CD4-positive, CD25-positive, alpha-beta regulatory T cell (primary cell): Measurements from ENCODE around the gene SDF2L1. TPM values are rescaled to one million over a fixed set of nuclear protein-coding genes. Genes with fewer than 3 reads are reported as not detected.
"Not testable (repeated sequence)": the region's sequence is repeated elsewhere in the genome, so short reads cannot be mapped to it uniquely, and the experiment has no call there.

Source experiments
- ATAC-seq, 2 donors: fragments of 150-1000 bp; cut with Tn5 transposase; one replicate each; pipeline ENCODE4 v1.10.0; 2021; ENCODE audit warnings: low read depth in 2 of 2, moderate number of reproducible peaks in 2 of 2, moderate library complexity in 1 of 2
- DNase-seq, 3 donors: peaks; one replicate each; pipeline versions ENCODE4 v3.0.0 to v3.0.0-alpha.2; 2012 to 2022; ENCODE audit warnings: mixed read lengths in 1 of 3
- H3K27ac ChIP-seq: one replicate; pipeline ENCODE4 v1.7.0; 2013; ENCODE audit warnings: mild to moderate bottlenecking, low read length; ENCODE audit not compliant: insufficient read depth, poor library complexity, severe bottlenecking
- H3K27me3 ChIP-seq: one replicate; pipeline ENCODE4 v1.7.0; 2013; ENCODE audit warnings: low read length; ENCODE audit not compliant: control insufficient read depth, insufficient read depth
- H3K36me3 ChIP-seq: one replicate; pipeline ENCODE4 v1.7.0; 2013; ENCODE audit warnings: mild to moderate bottlenecking, low read length, moderate library complexity; ENCODE audit not compliant: control insufficient read depth, insufficient read depth
- H3K4me1 ChIP-seq: 2 replicates; pipeline ENCODE4 v1.7.0; 2013; ENCODE audit warnings: mild to moderate bottlenecking, low read length; ENCODE audit not compliant: insufficient read depth, control insufficient read depth, poor library complexity, severe bottlenecking
- H3K4me3 ChIP-seq: one replicate; pipeline ENCODE4 v1.7.0; 2013; ENCODE audit warnings: low read depth, mild to moderate bottlenecking, low read length, moderate library complexity
- H3K9me3 ChIP-seq, 2 experiments: 1 replicate in 1 of 2; 2 replicates in 1 of 2; pipeline ENCODE4 v1.7.0; 2013; ENCODE audit warnings: low read length in 2 of 2, mild to moderate bottlenecking in 1 of 2, moderate library complexity in 1 of 2; ENCODE audit not compliant: control insufficient read depth in 2 of 2
- H3K27ac Mint-ChIP-seq, 3 donors: one replicate each; pipeline ENCODE4 v1.8.0; 2020 to 2022; ENCODE audit warnings: mild to moderate bottlenecking in 3 of 3, mixed read lengths in 3 of 3, moderate library complexity in 2 of 3
- H3K27me3 Mint-ChIP-seq: one replicate; pipeline ENCODE4 v1.8.0; 2022; ENCODE audit warnings: mild to moderate bottlenecking, mixed read lengths
- H3K36me3 Mint-ChIP-seq: one replicate; pipeline ENCODE4 v1.8.0; 2020; ENCODE audit warnings: mixed read lengths
- H3K4me1 Mint-ChIP-seq, 4 donors: one replicate each; pipeline ENCODE4 v1.8.0; 2020 to 2022; ENCODE audit warnings: mixed read lengths in 4 of 4, mild to moderate bottlenecking in 1 of 4
- H3K4me3 Mint-ChIP-seq, 4 donors: one replicate each; pipeline ENCODE4 v1.8.0; 2020 to 2022; ENCODE audit warnings: mild to moderate bottlenecking in 4 of 4, mixed read lengths in 4 of 4, moderate library complexity in 3 of 4
- H3K9me3 Mint-ChIP-seq, 7 donors: one replicate each; pipeline ENCODE4 v1.8.0; 2020 to 2022; ENCODE audit warnings: mixed read lengths in 7 of 7, mild to moderate bottlenecking in 3 of 7, moderate library complexity in 2 of 7
- polyA plus RNA-seq, 4 donors: library from polyadenylated mRNA; unstranded; fragments of 300-500 nt; fragmentation: Illumina TruSeq; gene quantifications; one replicate each; pipeline ENCODE4 v1.2.3, GENCODE V29; 2021
- total RNA-seq: library from RNA; stranded (reverse); gene quantifications from one replicate; pipeline ENCODE4 v1.2.3, GENCODE V29; 2022

The SDF2L1 gene
- total and polyA plus RNA-seq, 5 donors from 2014 or later, result 29.9 to 89.3 (median 73.2) TPM

DNA sequence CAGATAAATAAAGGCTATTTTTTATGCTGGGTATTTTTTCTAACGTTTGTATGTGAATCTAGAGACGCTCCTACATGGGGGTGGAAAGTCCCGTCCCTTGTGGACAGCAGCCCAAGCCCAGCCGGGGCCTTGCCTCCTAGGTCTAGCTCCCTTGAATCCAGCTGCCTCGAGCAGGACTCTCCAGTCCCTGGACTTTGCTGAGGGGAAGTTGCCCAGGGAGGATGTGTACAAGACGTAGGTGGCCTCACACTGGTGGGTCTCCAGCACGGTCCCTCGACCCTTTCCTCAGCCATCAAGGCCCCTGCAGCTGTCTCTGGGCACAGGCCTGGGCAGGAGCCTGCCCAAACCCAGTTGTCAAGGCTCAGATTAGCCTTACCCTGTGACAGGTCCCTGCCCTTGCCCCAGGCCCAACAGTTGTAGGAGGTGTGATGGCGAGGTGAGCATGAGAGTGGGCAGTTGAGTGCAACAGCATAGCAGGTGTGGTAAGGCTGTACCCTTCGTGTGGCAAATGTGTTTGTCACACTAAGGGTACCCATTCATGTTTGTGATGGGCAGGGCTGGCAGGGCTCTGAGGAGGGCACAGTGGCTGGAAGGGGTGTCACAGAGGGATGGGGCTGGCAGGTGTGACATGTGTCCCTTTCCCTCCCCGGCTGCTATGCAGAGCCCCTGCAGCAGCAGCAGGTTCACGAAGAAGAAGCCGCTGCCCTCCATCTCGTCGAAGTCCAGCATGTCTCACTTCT is 6.2 kb upstream of the SDF2L1 start:
- H3K27ac Mint-ChIP-seq, result no peak overlapping the region
- no peak for ATAC-seq
- Histone ChIP-seq H3K36me3 (no peaks in the 10 kb centered on the region), H3K4me3 (no peak overlapping the region), H3K9me3 (no peaks in the 10 kb centered on the region), H3K27me3 (no peaks in the 10 kb centered on the region), H3K27ac (no peak overlapping the region), H3K4me1 (no peaks in the 10 kb centered on the region)
- peak overlapping the region in 1 of 4 donors; percentile 79 for H3K4me3 Mint-ChIP-seq
- H3K36me3 Mint-ChIP-seq, result no peaks in the 10 kb centered on the region
- DNase-seq, result no peak
- H3K4me1 Mint-ChIP-seq, result peaks cover under 1 to 17% (median 11%) of the 10 kb centered on the region in 4 donors
- peaks cover 0 to 1% (median 0%) of the 10 kb centered on the region in 7 donors for H3K9me3 Mint-ChIP-seq
- H3K27me3 Mint-ChIP-seq, result no peaks in the 10 kb centered on the region

DNA sequence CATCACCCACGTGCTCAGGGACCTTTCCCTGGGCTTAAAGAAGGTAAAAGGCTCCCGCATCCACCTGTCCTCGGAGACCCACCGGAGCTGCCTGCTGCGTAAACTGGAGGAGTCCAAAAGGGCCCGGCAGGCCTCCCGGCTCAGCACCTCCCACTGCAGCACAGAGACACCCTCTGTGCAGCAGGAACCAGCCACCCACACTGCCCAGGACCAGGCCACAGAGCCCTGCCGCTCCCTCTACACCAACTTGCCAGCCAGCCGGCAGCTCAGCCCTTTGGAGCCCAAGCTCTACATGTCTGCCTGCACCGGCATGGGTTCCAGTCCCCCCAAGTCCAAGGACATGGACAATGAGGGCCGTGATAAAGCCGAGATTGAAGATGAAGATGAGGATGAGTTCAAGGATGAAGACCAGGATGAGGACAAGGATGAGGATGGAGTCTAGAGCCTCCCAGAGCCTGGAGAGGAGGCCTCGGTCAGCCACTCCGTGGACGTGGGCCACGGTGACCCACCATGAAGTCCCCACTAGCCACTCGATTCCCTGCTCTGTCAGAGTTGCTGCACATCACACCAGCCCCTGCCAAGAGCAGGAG is 5.4 kb upstream of the SDF2L1 start:
- ATAC-seq, result no peak
- peaks cover 6% of the 10 kb centered on the region for H3K4me1 ChIP-seq
- H3K4me3 ChIP-seq, result no peak overlapping the region
- no peaks in the 10 kb centered on the region for H3K9me3 ChIP-seq
- H3K27ac ChIP-seq, result no peak overlapping the region
- H3K4me3 Mint-ChIP-seq, result peak overlapping the region in 1 of 4 donors; percentile 79
- H3K27ac Mint-ChIP-seq, result no peak overlapping the region
- peaks cover 0 to 18% (median 13%) of the 10 kb centered on the region in 4 donors for H3K4me1 Mint-ChIP-seq
- no peaks in the 10 kb centered on the region for H3K36me3 ChIP-seq
- peaks cover 0 to 1% (median 0%) of the 10 kb centered on the region in 7 donors for H3K9me3 Mint-ChIP-seq
- no peaks in the 10 kb centered on the region for H3K27me3 ChIP-seq
- DNase-seq, result no peak
- H3K27me3 Mint-ChIP-seq, result peaks cover 1% of the 10 kb centered on the region
- no peaks in the 10 kb centered on the region for H3K36me3 Mint-ChIP-seq

DNA sequence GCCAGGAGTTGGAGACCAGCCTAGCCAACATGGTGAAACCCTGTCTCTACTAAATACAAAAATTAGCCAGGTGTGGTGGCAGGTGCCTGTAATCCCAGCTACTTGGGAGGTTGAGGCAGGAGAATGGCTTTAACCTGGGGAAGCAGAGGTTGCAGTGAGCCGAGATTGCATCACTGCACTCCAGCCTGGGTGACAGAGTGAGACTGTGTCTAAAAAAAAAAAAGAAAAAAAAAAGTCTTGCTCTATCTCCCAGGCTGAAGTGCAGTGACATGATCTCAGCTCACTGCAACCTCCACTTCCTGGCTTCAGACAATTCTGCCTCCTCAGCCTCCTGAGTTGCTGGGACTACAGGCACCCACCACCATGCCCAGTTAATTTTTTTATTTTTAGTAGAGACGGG is 4.7 kb upstream of the SDF2L1 start:
- not testable (repeated sequence) for H3K27ac ChIP-seq, H3K27me3 ChIP-seq, ATAC-seq, H3K4me3 Mint-ChIP-seq, DNase-seq, H3K9me3 Mint-ChIP-seq, H3K9me3 ChIP-seq, H3K27ac Mint-ChIP-seq, H3K4me3 ChIP-seq, H3K36me3 Mint-ChIP-seq, H3K27me3 Mint-ChIP-seq, H3K36me3 ChIP-seq
- H3K4me1 ChIP-seq, result peaks cover 11% of the 10 kb centered on the region
- H3K4me1 Mint-ChIP-seq, result peaks cover 0 to 17% (median 13%) of the 10 kb centered on the region in 4 donors

DNA sequence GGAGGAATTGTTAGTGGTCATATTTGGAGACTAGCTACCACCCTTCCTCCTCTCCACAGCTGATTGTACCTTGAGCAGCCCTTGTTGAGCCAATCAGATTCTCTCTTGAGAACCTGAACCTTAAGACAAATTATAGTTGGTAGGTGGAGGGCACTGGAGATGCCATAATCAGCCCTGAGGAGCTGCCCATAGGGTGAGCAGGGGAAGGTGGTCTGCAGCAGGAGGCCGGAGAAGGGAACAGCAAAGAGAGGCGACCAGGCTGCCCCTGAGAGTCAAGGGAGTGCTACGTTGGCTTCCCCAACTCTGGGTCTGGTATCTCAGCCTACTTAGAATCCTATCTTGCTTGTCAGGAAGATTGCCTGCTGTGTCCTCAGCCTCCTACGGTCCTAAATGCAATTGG is 2.7 kb upstream of the SDF2L1 start:
- Histone ChIP-seq H3K9me3 (no peaks in the 10 kb centered on the region), H3K4me1 (peaks cover 21% of the 10 kb centered on the region), H3K4me3 (no peak overlapping the region), H3K36me3 (no peaks in the 10 kb centered on the region), H3K27ac (no peak overlapping the region), H3K27me3 (no peaks in the 10 kb centered on the region)
- ATAC-seq (no peak), DNase-seq (no peak)
- Mint-ChIP-seq H3K4me3 (peak overlapping the region in 1 of 4 donors; percentile 56), H3K4me1 (peaks cover 0 to 25% (median 20%) of the 10 kb centered on the region in 4 donors), H3K27ac (no peak overlapping the region), H3K9me3 (peaks cover 0 to 1% (median 0%) of the 10 kb centered on the region in 7 donors), H3K27me3 (peaks cover 6% of the 10 kb centered on the region), H3K36me3 (peaks cover 10% of the 10 kb centered on the region)

DNA sequence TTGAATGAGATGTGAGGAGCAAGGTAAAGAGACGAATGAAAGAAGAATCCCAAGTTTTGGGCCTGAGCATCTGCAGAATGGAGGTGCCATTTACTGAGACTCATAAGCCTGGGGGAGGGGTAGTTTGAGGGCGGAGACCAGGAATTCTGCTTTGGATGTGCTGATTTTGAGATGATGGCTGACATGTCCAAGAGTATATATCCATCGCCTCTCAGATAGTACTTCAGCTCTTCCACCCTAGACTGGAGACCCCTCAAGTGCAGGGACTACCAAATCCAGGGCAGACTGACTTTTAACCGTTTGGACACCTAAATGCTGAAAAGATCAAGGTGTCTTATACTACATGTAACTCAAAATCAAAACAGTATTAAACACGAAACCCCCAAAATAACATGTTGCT is 1.3 kb upstream of the SDF2L1 start:
- H3K27ac Mint-ChIP-seq, result peak overlapping the region in 1 of 3 donors; percentile 23
- no peak for DNase-seq
- H3K9me3 Mint-ChIP-seq, result no peaks in the 10 kb centered on the region
- Histone ChIP-seq H3K4me1 (peaks cover 21% of the 10 kb centered on the region), H3K9me3 (no peaks in the 10 kb centered on the region), H3K36me3 (no peaks in the 10 kb centered on the region), H3K27ac (no peak overlapping the region), H3K4me3 (peak overlapping the region; percentile 69), H3K27me3 (no peaks in the 10 kb centered on the region)
- H3K27me3 Mint-ChIP-seq, result peaks cover 6% of the 10 kb centered on the region
- H3K4me1 Mint-ChIP-seq, result peaks cover 0 to 25% (median 20%) of the 10 kb centered on the region in 4 donors
- peak overlapping the region; percentile 86 to 90 (median 88) for H3K4me3 Mint-ChIP-seq
- H3K36me3 Mint-ChIP-seq, result peaks cover 10% of the 10 kb centered on the region
- no peak for ATAC-seq

DNA sequence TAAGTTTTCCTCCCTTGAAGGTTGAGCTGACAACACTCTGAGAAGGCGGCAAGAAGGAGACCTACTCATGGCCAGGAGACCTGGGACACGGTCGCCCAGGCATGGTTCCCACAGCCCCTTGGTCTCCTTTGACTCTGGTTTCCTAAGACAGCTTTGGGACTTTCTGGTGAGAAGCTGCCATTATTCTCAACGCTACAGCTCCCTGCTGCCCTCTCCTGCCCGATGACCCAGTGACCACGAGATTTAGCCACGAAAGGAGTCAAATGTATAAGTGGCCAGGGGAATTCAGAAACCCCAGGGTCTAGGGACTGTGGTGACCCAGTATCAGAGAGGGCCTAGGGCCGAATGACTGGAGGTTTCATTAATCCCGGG is 699 bp upstream of the SDF2L1 start:
- Histone ChIP-seq H3K4me1 (peaks cover 23% of the 10 kb centered on the region), H3K36me3 (no peaks in the 10 kb centered on the region), H3K4me3 (peak overlapping the region; percentile 69), H3K27ac (peak overlapping the region; percentile 56), H3K27me3 (no peaks in the 10 kb centered on the region), H3K9me3 (no peaks in the 10 kb centered on the region)
- Mint-ChIP-seq H3K4me1 (peaks cover under 1 to 28% (median 21%) of the 10 kb centered on the region in 4 donors), H3K27ac (peak overlapping the region in 2 of 3 donors; percentile 84 to 95), H3K9me3 (no peaks in the 10 kb centered on the region), H3K36me3 (peaks cover 13% of the 10 kb centered on the region), H3K27me3 (peaks cover 6% of the 10 kb centered on the region), H3K4me3 (peak overlapping the region; percentile 86 to 90 (median 88))
- ATAC-seq, result no peak
- no peak for DNase-seq

DNA sequence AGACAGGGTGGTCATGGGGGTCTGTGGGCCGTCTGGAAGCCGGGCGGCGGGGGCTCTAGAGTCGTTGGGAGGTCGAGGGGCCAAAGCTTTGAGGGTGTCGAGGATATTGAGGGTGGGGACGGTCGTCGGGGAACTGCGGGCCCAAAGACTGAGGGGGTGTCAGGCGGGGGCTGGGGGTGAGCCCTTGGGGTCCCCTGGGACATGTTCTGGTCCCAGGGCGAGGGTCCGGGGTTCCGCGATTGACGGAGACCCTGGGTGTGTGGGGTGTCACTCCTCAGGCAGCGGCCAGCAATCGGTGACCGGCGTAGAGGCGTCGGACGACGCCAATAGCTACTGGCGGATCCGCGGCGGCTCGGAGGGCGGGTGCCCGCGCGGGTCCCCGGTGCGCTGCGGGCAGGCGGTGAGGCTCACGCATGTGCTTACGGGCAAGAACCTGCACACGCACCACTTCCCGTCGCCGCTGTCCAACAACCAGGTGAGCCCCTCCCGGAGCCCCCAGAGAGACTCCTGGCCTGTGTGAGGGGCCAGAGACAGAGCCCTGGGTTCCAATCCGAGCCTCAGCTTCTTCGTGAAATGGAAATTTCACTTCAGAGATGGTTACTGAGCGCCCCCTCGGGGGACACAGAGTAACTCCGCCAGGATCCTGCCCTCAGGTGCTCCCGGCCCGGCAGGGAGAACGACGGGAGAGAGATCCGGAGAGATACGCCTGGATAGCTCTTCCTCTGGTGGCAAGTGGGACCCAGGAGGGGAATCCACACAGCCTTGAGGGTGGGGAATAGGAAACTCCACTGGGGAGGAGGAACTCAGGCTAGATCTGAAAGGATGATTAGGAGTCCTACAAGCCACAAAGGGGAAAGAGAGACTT is 714 bp downstream of the SDF2L1 start:
- DNase-seq, result peak; percentile 30 to 72 (median 53)
- H3K4me1 ChIP-seq, result peaks cover 31% of the 10 kb centered on the region
- peaks cover 7 to 33% (median 27%) of the 10 kb centered on the region in 4 donors for H3K4me1 Mint-ChIP-seq
- H3K27me3 Mint-ChIP-seq, result peaks cover 6% of the 10 kb centered on the region
- H3K4me3 ChIP-seq, result peak overlapping the region; percentile 2
- peaks cover 19% of the 10 kb centered on the region for H3K36me3 Mint-ChIP-seq
- ATAC-seq, result no peak
- no peaks in the 10 kb centered on the region for H3K27me3 ChIP-seq
- H3K27ac ChIP-seq, result peak overlapping the region; percentile 78
- H3K9me3 ChIP-seq, result no peaks in the 10 kb centered on the region
- no peaks in the 10 kb centered on the region for H3K36me3 ChIP-seq
- H3K27ac Mint-ChIP-seq, result peak overlapping the region; percentile 84 to 97 (median 95)
- H3K9me3 Mint-ChIP-seq, result no peaks in the 10 kb centered on the region
- H3K4me3 Mint-ChIP-seq, result peak overlapping the region; percentile 86 to 90 (median 88)
